Prostate gland (tissue), 2 donors: Measurements from ENCODE around the gene RNF144B. TPM values are rescaled to one million over a fixed set of nuclear protein-coding genes. Genes with fewer than 3 reads are reported as not detected.

Source experiments
- DNase-seq: peaks from one replicate; pipeline ENCODE4 v3.0.0-alpha.2; 2019; ENCODE audit warnings: low spot score
- H3K27ac ChIP-seq, 2 donors: fragments of 200-600 bp; sonication (generic); 2 replicates each; pipeline ENCODE4 v1.5.1; 2017 to 2019
- H3K27me3 ChIP-seq: fragments of 200-600 bp; sonication (generic); replicated peaks from 2 replicates; pipeline ENCODE4 v1.5.1; 2019; ENCODE audit not compliant: insufficient read depth
- H3K36me3 ChIP-seq, 2 donors: fragments of 200-600 bp; sonication (generic); 1 replicate in 1 of 2; 2 replicates in 1 of 2; pipeline versions ENCODE4 v1.5.1 to v1.8.1; 2017 to 2019
- H3K4me1 ChIP-seq: fragments of 200-600 bp; sonication (generic); replicated peaks from 2 replicates; pipeline ENCODE4 v1.5.1; 2019
- H3K4me3 ChIP-seq, 2 donors: fragments of 200-600 bp; sonication (generic); 2 replicates each; pipeline ENCODE4 v1.5.1; 2017 to 2019
- H3K9me3 ChIP-seq: fragments of 200-600 bp; sonication (generic); 2 replicates; pipeline ENCODE4 v1.5.1; 2017
- CTCF ChIP-seq, 4 experiments: fragments of 200-600 bp in 2 of 4; fragments of 450-650 bp in 2 of 4; sonication (generic) in 2 of 4; IDR thresholded peaks; 1 replicate in 3 of 4; 2 replicates in 1 of 4; pipeline ENCODE4 v1.5.1; 2016 to 2019; ENCODE audit warnings: antibody characterized with exemption in 4 of 4, mild to moderate bottlenecking in 2 of 4, moderate library complexity in 2 of 4
- POLR2A ChIP-seq: fragments of 450-650 bp; IDR thresholded peaks from one replicate; pipeline ENCODE4 v1.6.1; 2016; ENCODE audit warnings: antibody characterized with exemption, mild to moderate bottlenecking
- POLR2AphosphoS5 ChIP-seq: sonication (generic); formaldehyde crosslinking; IDR thresholded peaks from one replicate; pipeline ENCODE4 v1.6.1; 2017; ENCODE audit warnings: antibody characterized with exemption
- WGBS: methylation state at CpG from one replicate; pipeline ENCODE4 v1.1.5; 2018; 5-methylcytosine and 5-hydroxymethylcytosine counted together
- intact Hi-C: fragments of 100-400 bp; cut with DNase I; formaldehyde crosslinking; loops from one replicate; pipeline ENCODE4 v1.14.2; 2022
- total RNA-seq, 2 donors: library from RNA; depleted of rRNA; stranded (reverse); fragments of >200 nt; gene quantifications; one replicate each; pipeline ENCODE4 v1.1.0, GENCODE V29; 2016

The RNF144B gene
- total RNA-seq, 2 donors from 2014 or later: 25.3 to 50.8 TPM

- Histone ChIP-seq H3K4me3 (no peak overlapping the region), H3K36me3 (no peaks in the 10 kb centered on the region), H3K27ac (peak overlapping the region in 1 of 2 donors; percentile 61), H3K9me3 (no peaks in the 10 kb centered on the region), H3K4me1 (peaks cover 3% of the 10 kb centered on the region), H3K27me3 (no peaks in the 10 kb centered on the region)
- intact Hi-C loops: no loop called here
- TF ChIP-seq CTCF (IDR thresholded peaks at IDR 0.05) (no peak), POLR2AphosphoS5 (peak; percentile 61), POLR2A (no peak)
- no peak for DNase-seq
Observed at GRCh38 chr6:18422136-18422535, 35.0 kb downstream of the RNF144B start.

GRCh38 chr6:18423426-18423825 is 36.3 kb downstream of the RNF144B start:
- Histone ChIP-seq H3K9me3 (no peaks in the 10 kb centered on the region), H3K4me3 (no peak overlapping the region), H3K36me3 (no peaks in the 10 kb centered on the region), H3K4me1 (peaks cover 3% of the 10 kb centered on the region), H3K27me3 (no peaks in the 10 kb centered on the region), H3K27ac (no peak overlapping the region)
- whole genome bisulfite sequencing: 93% methylated on average over 3 of the region's 3 CpGs
- no peak for DNase-seq
- no peak for TF ChIP-seq CTCF (IDR thresholded peaks at IDR 0.05)
- no peak for TF ChIP-seq POLR2AphosphoS5
- no peak for TF ChIP-seq POLR2A
- intact Hi-C loops: no loop called here

GRCh38 chr6:18424201-18424600 is 37.1 kb downstream of the RNF144B start:
- Histone ChIP-seq H3K27ac (no peak overlapping the region), H3K4me3 (no peak overlapping the region), H3K4me1 (peaks cover 3% of the 10 kb centered on the region), H3K9me3 (no peaks in the 10 kb centered on the region), H3K27me3 (no peaks in the 10 kb centered on the region), H3K36me3 (no peaks in the 10 kb centered on the region)
- 45% methylated on average over 2 of the region's 2 CpGs for WGBS
- no peak for DNase-seq
- TF ChIP-seq POLR2A (no peak), CTCF (IDR thresholded peaks at IDR 0.05) (no peak), POLR2AphosphoS5 (no peak)
- intact Hi-C loops: no loop called here

DNA sequence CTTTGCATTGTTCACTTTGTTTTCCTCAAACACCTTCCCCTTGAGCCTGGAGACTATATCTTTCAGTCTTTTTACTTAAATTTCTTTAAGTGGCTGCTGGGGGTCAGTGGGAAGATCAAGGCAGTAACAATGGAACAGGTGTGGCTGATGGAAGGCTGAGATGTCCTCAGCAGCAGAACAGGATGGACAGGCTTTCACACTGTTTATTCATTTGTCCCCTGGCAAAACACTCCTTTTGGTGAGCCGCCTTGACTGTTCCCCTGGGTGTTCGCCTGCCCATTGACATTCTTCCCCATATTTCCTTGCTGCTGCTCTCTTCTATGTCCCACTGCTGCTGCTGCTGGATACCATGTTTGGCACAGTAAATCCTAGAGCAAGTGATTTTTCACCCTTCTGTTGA is 38.1 kb downstream of the RNF144B start:
- WGBS: 74% methylated on average over 2 of the region's 2 CpGs
- Histone ChIP-seq H3K36me3 (no peaks in the 10 kb centered on the region), H3K4me3 (no peak overlapping the region), H3K9me3 (no peaks in the 10 kb centered on the region), H3K27me3 (no peaks in the 10 kb centered on the region), H3K27ac (no peak overlapping the region), H3K4me1 (peaks cover 3% of the 10 kb centered on the region)
- intact Hi-C loops: no loop called here
- peak; percentile 60 for DNase-seq
- no peak for TF ChIP-seq POLR2A
- no peak for TF ChIP-seq CTCF (IDR thresholded peaks at IDR 0.05)
- TF ChIP-seq POLR2AphosphoS5: peak; percentile 42

DNA sequence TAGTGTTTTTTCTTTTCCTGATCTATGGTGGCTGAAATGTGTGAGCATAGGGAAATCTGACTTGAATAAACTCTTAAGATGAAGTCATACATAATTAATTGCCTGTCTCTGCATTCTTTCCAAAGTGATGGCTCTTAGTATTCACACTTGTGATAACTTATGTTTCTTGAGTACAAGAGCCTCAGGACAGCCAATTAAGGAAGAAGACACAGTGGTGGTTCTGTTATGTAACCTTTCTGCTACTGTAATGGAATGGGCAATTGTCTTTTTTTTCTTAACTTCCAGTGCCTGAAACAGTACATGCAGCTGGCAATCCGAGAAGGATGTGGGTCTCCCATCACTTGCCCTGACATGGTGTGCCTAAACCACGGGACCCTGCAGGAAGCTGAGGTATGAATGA is 40.1 kb downstream of the RNF144B start:
- H3K4me1 ChIP-seq: peaks cover 3% of the 10 kb centered on the region
- H3K9me3 ChIP-seq: no peaks in the 10 kb centered on the region
- H3K36me3 ChIP-seq: no peaks in the 10 kb centered on the region
- no peak overlapping the region for H3K27ac ChIP-seq
- no peak for TF ChIP-seq CTCF (IDR thresholded peaks at IDR 0.05)
- no peak for TF ChIP-seq POLR2AphosphoS5
- no peak for TF ChIP-seq POLR2A
- H3K4me3 ChIP-seq: no peak overlapping the region
- DNase-seq: no peak
- intact Hi-C loops: no loop called here
- 49% methylated on average over 2 of the region's 2 CpGs for WGBS
- no peaks in the 10 kb centered on the region for H3K27me3 ChIP-seq
